ENCODE measurements around the gene TRMT6.

DNA sequence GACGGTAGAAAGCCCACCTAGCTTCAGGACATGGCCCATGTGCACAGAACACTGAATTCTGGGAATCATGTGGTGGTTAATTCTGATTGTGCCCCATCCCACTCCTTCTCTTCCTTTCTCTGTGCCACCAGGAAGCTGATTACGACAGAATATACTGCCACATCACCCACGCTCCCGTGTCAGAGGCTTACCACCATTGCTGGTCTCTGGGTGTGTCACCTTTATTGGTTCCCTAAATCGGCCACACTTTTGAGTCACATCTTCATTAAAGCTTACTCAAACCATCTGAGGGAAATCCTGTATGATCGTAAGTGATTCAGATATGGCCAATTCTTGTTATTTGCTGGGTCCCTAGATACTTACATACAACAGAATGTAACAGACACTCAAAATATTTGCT is 3.1 kb downstream of the TRMT6 start:
- TF ChIP-seq, protein P1, sequence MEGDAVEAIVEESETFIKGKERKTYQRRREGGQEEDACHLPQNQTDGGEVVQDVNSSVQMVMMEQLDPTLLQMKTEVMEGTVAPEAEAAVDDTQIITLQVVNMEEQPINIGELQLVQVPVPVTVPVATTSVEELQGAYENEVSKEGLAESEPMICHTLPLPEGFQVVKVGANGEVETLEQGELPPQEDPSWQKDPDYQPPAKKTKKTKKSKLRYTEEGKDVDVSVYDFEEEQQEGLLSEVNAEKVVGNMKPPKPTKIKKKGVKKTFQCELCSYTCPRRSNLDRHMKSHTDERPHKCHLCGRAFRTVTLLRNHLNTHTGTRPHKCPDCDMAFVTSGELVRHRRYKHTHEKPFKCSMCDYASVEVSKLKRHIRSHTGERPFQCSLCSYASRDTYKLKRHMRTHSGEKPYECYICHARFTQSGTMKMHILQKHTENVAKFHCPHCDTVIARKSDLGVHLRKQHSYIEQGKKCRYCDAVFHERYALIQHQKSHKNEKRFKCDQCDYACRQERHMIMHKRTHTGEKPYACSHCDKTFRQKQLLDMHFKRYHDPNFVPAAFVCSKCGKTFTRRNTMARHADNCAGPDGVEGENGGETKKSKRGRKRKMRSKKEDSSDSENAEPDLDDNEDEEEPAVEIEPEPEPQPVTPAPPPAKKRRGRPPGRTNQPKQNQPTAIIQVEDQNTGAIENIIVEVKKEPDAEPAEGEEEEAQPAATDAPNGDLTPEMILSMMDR (conservative IDR thresholded peaks at IDR 0.05) = no peak
- no peak for TF ChIP-seq ZFX (IDR thresholded peaks at IDR 0.05)

All from C4-2B (cell line).